ENCODE measurements around the gene CD1E. TPM values are rescaled to one million over a fixed set of nuclear protein-coding genes. Genes with fewer than 3 reads are reported as not detected.

The CD1E gene
- total RNA-seq (2012; rRNA removed) = not detected in 2 replicates

- no peaks in the 10 kb centered on the region for H3K36me3 ChIP-seq (ENCODE audit: insufficient read depth, low read length)
- no peak within 1 kb of the TSS for H3K4me3 ChIP-seq (ENCODE audit: low read length)
These were observed at the start of gene CD1E for GRCh38 chr1:158353303-158354075. CD1E (plus strand) TSS chr1:158353894; CDS start chr1:158353989, 95 bp downstream.

GRCh38 chr1:158310623-158311022 is 43.1 kb upstream of the CD1E start:
- Histone ChIP-seq H3K27me3 (ENCODE audit: control insufficient read depth, insufficient read depth, low read length) (no peaks in the 10 kb centered on the region), H3K4me1 (ENCODE audit: control insufficient read depth, insufficient read depth, low read length) (no peaks in the 10 kb centered on the region), H3K9me3 (replicated peaks; ENCODE audit: low read length) (no peaks in the 10 kb centered on the region), H3K9ac (ENCODE audit: low read depth, low read length) (no peak overlapping the region), H3K36me3 (ENCODE audit: insufficient read depth, low read length) (no peaks in the 10 kb centered on the region), H3K4me2 (ENCODE audit: low read length) (no peak overlapping the region), H3K4me3 (ENCODE audit: low read length) (no peak overlapping the region)

More at GRCh38 chr1:158353303-158354075, at the start of gene CD1E:
- Histone ChIP-seq H3K27me3 (ENCODE audit: control insufficient read depth, insufficient read depth, low read length) (no peaks in the 10 kb centered on the region), H3K9ac (ENCODE audit: low read depth, low read length) (no peak within 1 kb of the TSS), H3K4me2 (ENCODE audit: low read length) (no peak within 1 kb of the TSS), H3K4me1 (ENCODE audit: control insufficient read depth, insufficient read depth, low read length) (no peaks in the 10 kb centered on the region), H3K9me3 (replicated peaks; ENCODE audit: low read length) (no peaks in the 10 kb centered on the region)

GRCh38 chr1:158311066-158311465 is 42.6 kb upstream of the CD1E start:
- H3K4me3 ChIP-seq (ENCODE audit: low read length) = no peak overlapping the region
- no peaks in the 10 kb centered on the region for H3K27me3 ChIP-seq (ENCODE audit: control insufficient read depth, insufficient read depth, low read length)
- no peak overlapping the region for H3K4me2 ChIP-seq (ENCODE audit: low read length)
- no peak overlapping the region for H3K9ac ChIP-seq (ENCODE audit: low read depth, low read length)
- H3K4me1 ChIP-seq (ENCODE audit: control insufficient read depth, insufficient read depth, low read length) = no peaks in the 10 kb centered on the region
- no peaks in the 10 kb centered on the region for H3K36me3 ChIP-seq (ENCODE audit: insufficient read depth, low read length)
- no peaks in the 10 kb centered on the region for H3K9me3 ChIP-seq (replicated peaks; ENCODE audit: low read length)

- Histone ChIP-seq H3K27me3 (ENCODE audit: control insufficient read depth, insufficient read depth, low read length) (no peaks in the 10 kb centered on the region), H3K4me1 (ENCODE audit: control insufficient read depth, insufficient read depth, low read length) (no peaks in the 10 kb centered on the region), H3K4me2 (ENCODE audit: low read length) (no peak overlapping the region), H3K9me3 (replicated peaks; ENCODE audit: low read length) (no peaks in the 10 kb centered on the region), H3K9ac (ENCODE audit: low read depth, low read length) (no peak overlapping the region), H3K36me3 (ENCODE audit: insufficient read depth, low read length) (no peaks in the 10 kb centered on the region), H3K4me3 (ENCODE audit: low read length) (no peak overlapping the region)
These were observed 29.8 kb upstream of the CD1E start for GRCh38 chr1:158323866-158324265.

- Histone ChIP-seq H3K27me3 (ENCODE audit: control insufficient read depth, insufficient read depth, low read length) (no peaks in the 10 kb centered on the region), H3K4me1 (ENCODE audit: control insufficient read depth, insufficient read depth, low read length) (no peaks in the 10 kb centered on the region), H3K4me2 (ENCODE audit: low read length) (no peak overlapping the region), H3K9ac (ENCODE audit: low read depth, low read length) (no peak overlapping the region), H3K36me3 (ENCODE audit: insufficient read depth, low read length) (no peaks in the 10 kb centered on the region), H3K9me3 (replicated peaks; ENCODE audit: low read length) (no peaks in the 10 kb centered on the region), H3K4me3 (ENCODE audit: low read length) (no peak overlapping the region)
These were observed 29.3 kb upstream of the CD1E start for GRCh38 chr1:158324395-158324794.

- Histone ChIP-seq H3K36me3 (ENCODE audit: insufficient read depth, low read length) (no peaks in the 10 kb centered on the region), H3K27me3 (ENCODE audit: control insufficient read depth, insufficient read depth, low read length) (no peaks in the 10 kb centered on the region), H3K4me2 (ENCODE audit: low read length) (no peak overlapping the region), H3K4me3 (ENCODE audit: low read length) (no peak overlapping the region), H3K4me1 (ENCODE audit: control insufficient read depth, insufficient read depth, low read length) (no peaks in the 10 kb centered on the region), H3K9ac (ENCODE audit: low read depth, low read length) (no peak overlapping the region), H3K9me3 (replicated peaks; ENCODE audit: low read length) (no peaks in the 10 kb centered on the region)
These were observed 26.2 kb upstream of the CD1E start for GRCh38 chr1:158327481-158327880.

GRCh38 chr1:158328426-158328825 is 25.3 kb upstream of the CD1E start:
- no peaks in the 10 kb centered on the region for H3K27me3 ChIP-seq (ENCODE audit: control insufficient read depth, insufficient read depth, low read length)
- no peak overlapping the region for H3K4me2 ChIP-seq (ENCODE audit: low read length)
- H3K4me3 ChIP-seq (ENCODE audit: low read length) = no peak overlapping the region
- no peaks in the 10 kb centered on the region for H3K9me3 ChIP-seq (replicated peaks; ENCODE audit: low read length)
- H3K4me1 ChIP-seq (ENCODE audit: control insufficient read depth, insufficient read depth, low read length) = no peaks in the 10 kb centered on the region
- no peak overlapping the region for H3K9ac ChIP-seq (ENCODE audit: low read depth, low read length)
- no peaks in the 10 kb centered on the region for H3K36me3 ChIP-seq (ENCODE audit: insufficient read depth, low read length)

GRCh38 chr1:158329300-158329699 is 24.4 kb upstream of the CD1E start:
- no peaks in the 10 kb centered on the region for H3K27me3 ChIP-seq (ENCODE audit: control insufficient read depth, insufficient read depth, low read length)
- H3K4me2 ChIP-seq (ENCODE audit: low read length) = no peak overlapping the region
- no peaks in the 10 kb centered on the region for H3K9me3 ChIP-seq (replicated peaks; ENCODE audit: low read length)
- no peaks in the 10 kb centered on the region for H3K36me3 ChIP-seq (ENCODE audit: insufficient read depth, low read length)
- no peak overlapping the region for H3K4me3 ChIP-seq (ENCODE audit: low read length)
- no peaks in the 10 kb centered on the region for H3K4me1 ChIP-seq (ENCODE audit: control insufficient read depth, insufficient read depth, low read length)
- H3K9ac ChIP-seq (ENCODE audit: low read depth, low read length) = no peak overlapping the region

- H3K4me3 ChIP-seq (ENCODE audit: low read length) = no peak overlapping the region
- no peaks in the 10 kb centered on the region for H3K36me3 ChIP-seq (ENCODE audit: insufficient read depth, low read length)
- no peaks in the 10 kb centered on the region for H3K27me3 ChIP-seq (ENCODE audit: control insufficient read depth, insufficient read depth, low read length)
- no peaks in the 10 kb centered on the region for H3K4me1 ChIP-seq (ENCODE audit: control insufficient read depth, insufficient read depth, low read length)
- H3K9ac ChIP-seq (ENCODE audit: low read depth, low read length) = no peak overlapping the region
- H3K4me2 ChIP-seq (ENCODE audit: low read length) = no peak overlapping the region
- H3K9me3 ChIP-seq (replicated peaks; ENCODE audit: low read length) = no peaks in the 10 kb centered on the region
These were observed 24.0 kb upstream of the CD1E start for GRCh38 chr1:158329733-158330132.

- Histone ChIP-seq H3K27me3 (ENCODE audit: control insufficient read depth, insufficient read depth, low read length) (no peaks in the 10 kb centered on the region), H3K9ac (ENCODE audit: low read depth, low read length) (no peak overlapping the region), H3K4me2 (ENCODE audit: low read length) (no peak overlapping the region), H3K4me3 (ENCODE audit: low read length) (no peak overlapping the region), H3K36me3 (ENCODE audit: insufficient read depth, low read length) (no peaks in the 10 kb centered on the region), H3K4me1 (ENCODE audit: control insufficient read depth, insufficient read depth, low read length) (no peaks in the 10 kb centered on the region), H3K9me3 (replicated peaks; ENCODE audit: low read length) (no peaks in the 10 kb centered on the region)
These were observed 23.1 kb upstream of the CD1E start for GRCh38 chr1:158330391-158331105.

- Histone ChIP-seq H3K4me2 (ENCODE audit: low read length) (no peak overlapping the region), H3K4me3 (ENCODE audit: low read length) (no peak overlapping the region), H3K36me3 (ENCODE audit: insufficient read depth, low read length) (no peaks in the 10 kb centered on the region), H3K4me1 (ENCODE audit: control insufficient read depth, insufficient read depth, low read length) (no peaks in the 10 kb centered on the region), H3K27me3 (ENCODE audit: control insufficient read depth, insufficient read depth, low read length) (no peaks in the 10 kb centered on the region), H3K9me3 (replicated peaks; ENCODE audit: low read length) (no peaks in the 10 kb centered on the region), H3K9ac (ENCODE audit: low read depth, low read length) (no peak overlapping the region)
These were observed 22.6 kb upstream of the CD1E start for GRCh38 chr1:158331106-158331425.

Data from skeletal muscle satellite cell (primary cell).